NCI-H1694 (cell line): Measurements from ENCODE around the gene TMEM164.

Experiments
- DNase-seq: peaks from one replicate; lab custom pipeline; 2025; lab: John Stamatoyannopoulos, UW

Gene TMEM164

DNA sequence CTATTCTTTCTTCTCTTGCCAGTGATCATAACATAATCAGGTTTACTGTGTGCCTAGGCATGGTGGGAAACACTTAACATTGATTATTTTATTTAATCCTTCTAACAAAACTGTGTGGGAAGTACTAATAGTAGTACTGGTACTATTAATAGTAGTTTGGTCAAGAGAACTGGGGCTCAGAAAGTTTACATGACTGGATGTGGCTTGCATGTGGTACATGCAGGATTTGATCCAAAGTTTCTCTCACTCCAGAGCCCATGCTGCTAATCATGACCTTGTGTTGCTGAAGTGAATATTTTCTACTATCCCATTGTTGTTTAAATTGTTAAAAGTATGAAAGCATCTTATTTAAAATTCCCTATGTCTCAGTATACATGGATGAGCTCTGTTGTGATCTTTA, 78.4 kb downstream of the TMEM164 start:
- DNase-seq: no peak

DNA sequence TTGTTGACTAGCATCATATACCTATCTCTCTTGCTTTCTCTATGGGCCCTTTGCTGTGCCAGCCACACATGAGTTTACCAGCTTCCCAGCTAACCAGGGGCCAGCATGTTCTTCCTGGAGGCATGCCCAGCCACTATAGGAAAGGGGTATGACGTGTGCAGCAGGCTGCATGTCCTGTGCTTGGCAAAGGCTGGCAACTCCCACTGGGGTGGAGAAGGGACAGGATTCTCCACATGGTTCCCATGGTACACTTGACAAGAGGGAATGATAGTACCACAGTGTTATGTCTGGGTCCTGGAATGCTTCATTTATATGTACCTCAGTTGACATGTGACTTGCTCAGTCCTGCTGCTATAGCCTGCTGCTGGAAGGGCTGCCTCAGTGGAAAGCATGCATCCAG, 78.8 kb downstream of the TMEM164 start:
- DNase-seq: peak; percentile 34

DNA sequence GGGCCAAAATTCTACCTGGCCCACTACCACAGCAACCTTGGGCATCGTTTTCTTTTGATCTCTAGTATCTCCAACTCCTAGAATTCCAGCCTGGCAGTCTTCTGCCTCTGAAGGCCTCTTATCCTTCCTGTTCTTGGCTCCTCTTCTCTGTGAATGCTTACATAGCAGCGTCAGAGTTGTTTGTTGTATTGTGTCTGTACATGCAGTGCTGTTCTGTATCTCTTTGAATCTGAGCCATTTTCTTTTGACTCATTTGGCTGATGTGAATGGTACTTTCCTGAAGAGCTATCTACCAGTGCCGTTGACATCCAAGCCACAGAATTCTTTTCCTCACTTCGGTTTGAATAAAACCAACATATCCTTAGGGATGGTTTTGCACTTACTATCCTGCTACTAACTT, 79.2 kb downstream of the TMEM164 start:
- no peak for DNase-seq

DNA sequence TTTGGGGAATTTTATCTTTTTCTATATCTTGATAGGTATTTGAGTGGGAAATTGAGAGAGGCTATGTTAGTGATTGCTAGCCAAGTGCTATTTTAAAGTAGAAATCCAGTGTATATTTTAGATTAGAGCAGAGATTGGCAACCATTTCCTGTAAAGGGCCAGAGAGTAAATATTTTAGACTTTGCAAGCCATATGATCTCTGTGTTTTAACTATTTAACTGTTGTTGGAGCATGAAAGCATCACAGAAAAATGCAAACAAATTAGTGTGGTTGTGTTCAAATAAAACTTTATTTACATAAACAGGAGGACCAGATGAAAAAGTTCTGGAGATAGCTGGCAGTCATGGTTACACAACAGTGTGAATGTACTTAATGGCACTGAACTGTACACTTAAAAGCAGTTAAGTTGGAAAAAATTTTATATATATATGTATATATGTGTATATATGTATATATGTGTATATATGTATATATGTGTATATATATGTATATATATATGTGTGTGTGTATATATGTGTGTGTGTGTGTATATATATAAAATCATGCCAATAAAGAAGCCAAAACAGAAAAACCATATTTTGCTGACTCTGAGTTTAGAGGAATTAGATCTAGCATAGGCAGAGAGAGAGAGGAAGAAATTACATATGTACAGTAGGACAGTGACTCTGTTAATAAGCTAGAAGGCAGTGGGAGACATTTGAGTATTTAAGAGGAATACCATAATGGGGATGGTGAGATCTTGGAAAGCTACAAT, 83.4 kb downstream of the TMEM164 start:
- DNase-seq: no peak

DNA sequence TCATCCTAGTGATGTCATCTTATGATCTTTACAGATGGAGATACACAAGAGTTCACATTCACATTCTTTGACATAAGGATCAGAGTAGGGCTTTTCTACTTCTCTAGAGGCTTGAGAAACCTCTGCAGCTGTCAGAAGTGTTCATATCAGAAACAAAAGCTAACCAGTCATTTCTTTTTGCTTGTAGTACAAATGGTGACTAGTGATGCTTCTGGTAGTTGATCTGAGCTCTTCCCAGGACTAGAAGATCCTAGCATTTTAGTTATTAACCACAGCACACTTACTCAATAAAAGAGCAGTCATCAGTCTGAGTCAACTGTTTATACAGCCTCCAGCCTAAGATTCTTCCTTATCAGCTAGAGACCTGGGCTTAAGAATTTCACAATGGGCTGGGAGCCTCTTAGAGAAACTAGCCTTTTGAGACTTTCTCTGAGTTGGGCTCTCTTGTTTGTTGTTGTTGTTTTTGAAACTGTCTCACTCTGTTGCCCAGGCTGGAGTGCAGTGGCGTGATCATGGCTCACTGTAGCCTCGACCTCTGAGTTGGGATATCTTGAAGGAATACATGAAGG, 84.1 kb downstream of the TMEM164 start:
- DNase-seq: no peak

DNA sequence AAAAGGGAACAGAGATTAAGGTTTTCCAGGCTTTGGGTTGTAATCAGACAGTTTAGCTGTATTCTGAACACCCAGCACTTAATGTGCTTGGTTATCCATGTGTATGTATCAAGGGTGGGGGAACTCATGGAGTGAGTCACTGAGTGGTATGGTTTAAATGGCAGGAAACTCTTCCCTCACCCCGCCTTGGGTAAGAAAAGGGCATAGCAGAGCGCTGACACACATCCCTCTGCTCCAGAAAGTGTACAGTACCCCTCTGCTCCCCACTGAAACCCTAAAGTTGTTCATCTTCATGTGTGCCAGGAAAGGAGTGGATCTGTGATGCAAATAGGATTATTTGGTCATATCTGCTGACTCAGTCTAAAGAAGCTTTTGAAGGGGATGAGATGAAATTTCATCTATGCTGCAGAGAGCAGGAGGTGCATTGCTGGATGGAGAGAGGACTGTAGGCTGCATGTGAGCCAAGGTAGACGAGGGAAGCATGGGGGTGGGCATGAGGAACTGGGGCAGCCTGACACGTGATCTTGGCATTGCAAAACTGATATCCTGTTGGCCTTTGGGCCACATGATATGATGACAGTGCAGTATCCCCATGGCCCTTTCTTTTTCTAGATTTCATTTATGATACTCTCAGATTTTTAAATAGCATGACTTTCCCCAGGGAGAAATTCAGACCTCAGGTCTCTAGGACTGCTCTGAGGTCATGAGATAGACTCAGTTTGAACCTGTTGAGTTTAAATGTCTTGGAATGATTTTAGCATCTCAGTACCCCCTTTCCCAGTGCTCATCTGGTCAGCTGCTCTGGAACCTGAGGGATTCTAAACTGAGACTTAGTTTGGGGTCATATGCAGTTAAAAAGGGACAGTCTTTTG, 84.8 kb downstream of the TMEM164 start:
- no peak for DNase-seq

DNA sequence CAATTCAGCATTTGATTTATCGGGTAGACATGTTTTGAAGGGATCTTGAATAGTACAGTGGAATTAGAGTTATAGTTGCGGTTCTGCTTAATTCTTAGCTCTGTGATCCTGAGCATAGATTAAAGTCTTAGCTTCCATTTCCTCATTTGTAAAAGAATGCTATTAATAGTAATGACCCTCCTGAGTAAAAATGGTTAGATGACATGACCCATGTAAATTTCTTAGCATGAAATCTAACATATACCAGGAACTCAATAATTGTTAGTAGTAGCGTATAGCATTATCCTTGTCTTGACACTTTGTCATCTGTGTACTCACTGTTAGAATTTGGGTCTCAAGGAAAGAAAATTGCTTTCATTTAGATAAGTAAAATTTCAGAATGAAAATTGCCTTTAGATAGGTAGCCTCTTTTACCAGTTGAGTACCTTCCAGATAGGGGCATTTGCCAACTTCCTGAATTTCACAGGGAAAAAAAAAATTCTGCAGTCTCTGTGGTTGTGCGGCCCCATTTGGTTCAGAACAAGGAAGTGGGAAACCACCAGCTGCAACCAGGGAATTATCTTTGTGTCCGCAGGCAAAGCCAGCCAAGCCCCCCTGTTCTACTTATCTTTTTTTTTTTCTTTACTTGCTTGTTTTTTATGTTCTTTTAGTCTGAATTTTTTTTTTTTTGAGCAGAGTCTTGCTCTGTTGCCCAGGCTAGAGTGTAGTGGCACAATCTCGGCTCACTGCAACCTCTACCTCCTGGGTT, 86.9 kb downstream of the TMEM164 start:
- DNase-seq: no peak

DNA sequence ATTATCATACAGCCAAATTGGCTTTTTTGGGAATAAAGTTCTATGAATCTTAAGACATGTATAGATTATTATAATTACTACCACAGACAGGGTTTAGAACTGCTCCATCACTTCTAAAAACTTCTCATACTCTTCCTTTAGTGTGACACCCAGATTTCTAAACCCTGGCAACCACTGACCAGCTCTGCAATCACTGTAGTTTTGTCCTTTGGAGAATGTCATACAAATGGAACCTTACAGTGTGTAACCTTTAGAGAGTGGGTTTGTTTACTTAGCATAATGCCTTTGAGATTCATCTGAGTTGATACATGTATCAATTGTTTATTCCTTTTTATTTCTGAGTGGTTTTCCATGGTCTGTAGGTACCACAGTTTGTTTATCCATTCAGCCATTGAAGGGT, 95.0 kb downstream of the TMEM164 start:
- no peak for DNase-seq

DNA sequence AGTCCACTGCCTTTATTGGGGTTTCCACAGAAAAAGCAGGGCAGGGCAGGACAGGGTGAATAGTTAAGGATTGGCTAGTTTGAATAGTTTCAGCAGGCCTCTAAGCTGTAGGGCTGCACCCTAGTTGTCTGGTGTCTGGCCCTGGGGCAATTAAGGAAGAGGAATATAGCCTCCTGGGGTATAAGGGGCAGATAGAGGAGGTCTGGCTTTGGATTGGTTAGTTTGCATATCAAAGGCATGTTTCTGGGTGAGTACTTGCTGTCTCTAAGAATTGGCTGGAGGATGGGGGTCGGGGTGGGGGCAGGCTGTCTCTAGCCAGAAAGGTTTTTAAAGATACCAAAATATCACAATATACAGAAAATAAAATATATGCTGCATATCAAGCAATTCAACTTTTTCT, 100.4 kb downstream of the TMEM164 start:
- no peak for DNase-seq

DNA sequence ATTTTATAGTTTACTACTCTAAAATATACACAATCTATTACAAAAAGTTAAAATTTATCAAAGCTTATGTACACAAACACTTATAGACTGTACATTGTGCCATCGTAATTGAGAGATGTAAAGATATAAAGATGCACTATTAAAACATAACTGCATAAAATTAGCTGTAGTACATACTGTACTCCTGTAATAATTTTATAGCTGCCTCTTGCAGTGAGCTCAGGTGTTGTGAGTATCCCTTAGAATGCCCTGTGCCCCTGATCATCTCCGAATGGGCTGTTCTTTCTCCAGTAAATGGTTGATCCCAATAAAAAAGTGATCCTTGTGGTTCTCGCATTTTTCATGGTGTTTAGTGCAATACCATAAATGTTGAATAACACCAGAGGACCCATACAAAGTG, 101.2 kb downstream of the TMEM164 start:
- no peak for DNase-seq

DNA sequence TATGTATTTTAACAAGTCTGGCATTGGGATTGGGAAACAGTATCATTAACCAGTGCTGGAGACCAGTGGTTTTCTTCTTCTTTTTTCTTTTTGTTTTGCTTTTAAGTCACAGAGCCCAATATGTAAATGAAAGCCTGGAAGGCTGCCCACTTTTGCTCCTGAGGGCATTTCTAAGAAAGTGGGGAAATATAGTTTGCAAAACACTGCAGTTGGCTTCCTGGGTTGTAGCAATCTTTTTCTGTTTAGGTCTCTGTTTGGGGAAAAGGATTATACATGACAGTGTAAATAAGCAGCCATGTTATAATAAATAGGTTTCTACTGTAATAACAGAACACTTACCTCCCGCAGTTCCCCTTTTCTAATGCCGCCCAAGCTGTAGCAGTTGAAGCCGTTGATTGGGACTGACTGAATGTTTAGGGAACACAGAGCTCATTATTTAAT, 105.5 kb downstream of the TMEM164 start:
- no peak for DNase-seq

DNA sequence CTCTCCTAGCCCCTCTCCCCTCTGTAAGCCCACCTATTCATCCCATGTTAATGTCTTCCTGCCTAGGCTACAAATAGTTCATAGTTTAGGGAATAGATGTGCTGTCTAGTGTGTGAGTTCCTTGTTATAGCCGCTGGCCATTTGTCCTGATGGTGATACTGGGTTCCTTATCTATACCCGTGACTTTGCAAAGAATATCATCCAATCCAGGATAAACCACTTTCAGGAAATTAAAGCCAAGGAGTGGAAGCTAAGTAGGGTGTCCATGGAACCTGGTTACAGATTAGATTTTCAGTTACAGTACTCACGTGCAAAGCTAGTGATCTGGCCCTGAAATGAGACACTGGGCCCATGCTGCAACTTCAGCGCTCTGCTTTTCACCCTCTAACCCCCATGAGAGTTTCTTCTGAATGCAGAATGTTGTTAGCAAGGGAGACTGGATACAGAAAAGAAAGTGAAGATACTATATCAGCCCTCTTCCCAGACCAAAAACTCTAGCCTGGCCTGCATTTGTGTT, 111.4 kb downstream of the TMEM164 start:
- DNase-seq: no peak

DNA sequence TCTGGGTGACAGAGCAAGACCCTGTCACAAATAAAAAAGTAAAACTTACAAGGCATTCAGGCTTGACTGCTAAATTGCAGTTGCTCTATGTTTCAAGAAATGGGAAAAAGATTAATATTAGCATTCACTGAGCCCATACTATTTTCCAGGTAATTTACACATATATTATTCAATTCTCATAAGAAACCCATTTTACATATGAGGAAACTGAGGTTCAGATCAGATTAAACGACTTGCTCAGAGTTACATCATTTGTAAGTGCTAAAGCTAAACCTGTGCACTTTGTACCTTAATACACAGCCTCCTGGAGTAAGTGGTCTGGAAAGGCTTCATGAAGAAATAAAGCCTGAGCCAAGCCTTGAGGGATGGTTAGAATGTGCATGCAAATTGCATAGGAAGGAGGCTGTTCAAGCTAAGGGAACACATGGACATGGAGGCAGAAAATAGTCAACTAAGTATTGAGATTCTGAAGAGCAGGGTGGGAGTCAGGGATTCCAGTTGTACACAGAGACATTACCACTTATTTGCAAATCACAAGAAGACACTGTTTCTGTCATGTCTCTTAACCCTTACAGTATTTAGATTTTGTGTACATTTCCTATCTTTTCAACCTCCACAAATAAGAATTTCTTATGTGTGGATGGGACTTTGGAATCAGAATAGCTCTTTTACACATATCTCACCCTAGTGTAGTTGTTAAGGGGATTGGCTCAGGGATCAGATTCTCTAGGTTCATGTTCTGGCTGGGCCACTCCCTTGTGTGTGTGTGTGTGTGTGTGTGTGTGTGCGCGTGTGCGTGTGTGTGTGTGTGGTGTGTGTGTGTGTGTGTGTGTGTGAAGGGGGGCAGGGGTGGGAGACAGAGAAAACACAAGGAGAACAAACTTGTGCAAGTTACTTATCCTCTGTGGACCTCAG, 113.4 kb downstream of the TMEM164 start:
- DNase-seq: no peak

DNA sequence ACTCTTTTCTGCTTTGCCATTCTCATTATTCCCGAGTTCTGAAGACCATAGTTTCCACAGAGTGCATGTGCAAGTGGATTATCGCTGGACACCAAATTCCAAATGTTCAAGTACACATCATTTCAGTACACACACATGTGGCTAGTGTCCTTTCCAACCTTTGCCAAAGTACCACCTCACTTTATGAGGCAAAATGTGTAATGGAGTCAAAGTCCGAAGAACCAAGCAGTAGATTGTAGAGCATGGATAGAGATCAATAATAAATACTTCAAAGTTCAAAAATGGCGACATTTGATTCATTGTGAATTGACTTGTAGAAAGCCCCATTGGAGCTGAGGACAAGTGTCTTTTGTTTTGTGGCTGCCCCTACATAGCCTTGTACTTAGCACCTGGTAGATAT, 115.6 kb downstream of the TMEM164 start:
- no peak for DNase-seq

DNA sequence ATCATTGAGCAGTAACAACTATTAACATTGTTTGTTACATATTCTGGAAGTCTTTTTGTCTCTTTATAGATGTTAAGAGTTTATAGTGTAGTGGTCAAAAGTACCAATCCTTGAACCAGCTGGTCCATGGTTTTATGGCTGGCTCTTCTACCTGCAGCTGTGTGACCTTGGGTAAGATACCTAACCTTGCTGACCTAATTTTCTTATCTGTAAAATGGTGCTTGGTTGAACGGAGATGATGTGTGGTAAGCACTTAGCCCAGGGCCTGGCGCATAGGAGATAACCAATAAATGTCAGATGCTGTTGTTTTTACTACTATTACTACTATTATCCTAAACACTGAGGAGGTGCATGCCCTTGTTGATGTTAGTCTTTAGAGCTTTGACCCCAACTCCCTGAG, 116.6 kb downstream of the TMEM164 start:
- DNase-seq: no peak

DNA sequence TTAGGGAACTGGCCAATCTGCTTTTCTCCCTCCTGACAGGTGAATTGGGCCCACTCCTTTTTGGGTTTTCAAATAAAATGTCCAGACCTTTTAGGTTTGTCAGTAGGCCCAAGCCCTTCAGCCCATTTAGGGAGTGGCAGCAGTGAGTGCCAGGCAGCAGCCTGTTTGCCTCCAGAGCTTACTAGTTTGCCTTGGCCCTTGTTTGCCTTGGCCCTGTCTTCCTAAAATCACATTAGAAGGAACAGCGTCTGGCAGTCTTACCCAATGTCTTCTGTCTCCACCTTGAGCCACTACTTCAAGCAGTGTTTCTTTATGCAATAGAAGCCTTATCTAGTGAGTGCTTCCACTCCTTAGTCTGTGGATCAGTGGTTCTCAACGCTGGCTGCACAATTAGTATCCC, 117.1 kb downstream of the TMEM164 start:
- no peak for DNase-seq

DNA sequence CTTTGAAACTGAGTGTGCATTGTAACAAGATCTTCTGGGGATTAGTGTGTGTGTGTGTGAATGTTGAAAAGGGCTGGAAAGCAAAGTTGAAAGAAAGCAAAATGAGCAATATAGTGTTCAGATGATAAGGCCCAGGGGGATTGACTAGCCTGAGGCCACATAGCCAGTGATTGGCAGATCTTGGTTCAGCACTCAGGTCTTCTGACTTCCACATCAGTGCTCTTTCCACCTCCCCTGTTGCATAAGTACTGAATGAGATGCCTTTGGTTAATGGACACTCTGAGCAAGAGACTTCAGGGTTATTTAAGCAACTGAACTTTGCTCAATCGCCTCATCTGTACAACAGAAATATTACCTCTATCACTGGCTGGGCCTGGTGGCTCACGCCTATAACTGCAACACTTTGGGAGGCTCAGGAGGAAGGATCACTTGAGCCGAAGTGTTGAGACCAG, 120.4 kb downstream of the TMEM164 start:
- DNase-seq: no peak

DNA sequence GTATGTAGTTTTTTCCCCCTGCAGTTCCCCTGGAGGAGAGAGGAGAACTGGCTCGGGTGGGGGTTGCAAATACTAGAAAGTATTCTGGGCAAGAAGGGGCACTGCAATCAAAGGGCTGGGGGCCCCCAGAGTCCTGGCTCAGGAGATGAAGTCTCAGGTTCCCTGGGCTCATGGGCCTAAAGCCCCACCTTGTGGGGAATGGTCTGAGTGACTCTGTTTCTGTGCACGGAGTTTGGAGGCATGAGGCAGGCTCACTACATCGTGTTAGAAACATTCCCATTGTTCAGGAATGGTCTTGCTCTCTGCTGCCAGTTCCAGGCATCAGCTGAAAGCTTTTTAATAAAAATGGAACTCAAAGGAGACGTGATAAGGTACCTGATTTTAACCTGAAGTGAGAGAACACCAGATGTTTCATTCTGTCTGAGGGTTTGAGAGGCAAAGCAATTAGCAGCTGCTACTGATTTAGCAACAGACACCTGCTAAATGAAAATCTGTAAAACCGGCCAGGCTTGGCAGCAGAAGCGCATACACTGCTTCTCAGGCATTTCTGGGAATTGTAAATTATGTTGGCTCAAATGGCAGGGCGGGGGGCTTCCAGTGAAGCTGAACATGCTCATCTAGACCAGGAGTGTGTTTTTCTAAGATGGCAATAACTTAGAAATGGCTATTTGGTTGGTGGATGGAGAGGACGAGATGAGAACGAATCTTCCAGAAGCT, 122.7 kb downstream of the TMEM164 start:
- peak; percentile 44 for DNase-seq

DNA sequence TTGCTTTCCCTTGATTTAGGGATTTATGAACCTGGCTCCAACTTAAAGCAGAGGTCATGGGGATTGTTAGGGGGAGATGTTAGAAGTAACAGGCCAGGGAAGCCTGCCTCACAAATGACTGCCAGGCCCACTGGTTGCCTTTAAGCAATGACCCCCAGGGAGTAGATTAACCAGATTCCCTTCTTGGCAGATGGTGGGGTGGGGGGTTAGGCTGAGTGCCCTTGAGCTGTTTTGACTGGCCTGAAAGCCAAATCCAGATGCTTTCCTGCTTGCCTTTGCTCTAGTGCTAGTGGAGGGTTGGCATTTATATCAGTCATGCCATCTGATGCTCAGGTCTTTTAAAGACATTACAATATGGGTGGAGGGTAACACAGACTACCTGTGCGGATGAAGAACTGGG, 128.1 kb downstream of the TMEM164 start:
- DNase-seq: no peak

DNA sequence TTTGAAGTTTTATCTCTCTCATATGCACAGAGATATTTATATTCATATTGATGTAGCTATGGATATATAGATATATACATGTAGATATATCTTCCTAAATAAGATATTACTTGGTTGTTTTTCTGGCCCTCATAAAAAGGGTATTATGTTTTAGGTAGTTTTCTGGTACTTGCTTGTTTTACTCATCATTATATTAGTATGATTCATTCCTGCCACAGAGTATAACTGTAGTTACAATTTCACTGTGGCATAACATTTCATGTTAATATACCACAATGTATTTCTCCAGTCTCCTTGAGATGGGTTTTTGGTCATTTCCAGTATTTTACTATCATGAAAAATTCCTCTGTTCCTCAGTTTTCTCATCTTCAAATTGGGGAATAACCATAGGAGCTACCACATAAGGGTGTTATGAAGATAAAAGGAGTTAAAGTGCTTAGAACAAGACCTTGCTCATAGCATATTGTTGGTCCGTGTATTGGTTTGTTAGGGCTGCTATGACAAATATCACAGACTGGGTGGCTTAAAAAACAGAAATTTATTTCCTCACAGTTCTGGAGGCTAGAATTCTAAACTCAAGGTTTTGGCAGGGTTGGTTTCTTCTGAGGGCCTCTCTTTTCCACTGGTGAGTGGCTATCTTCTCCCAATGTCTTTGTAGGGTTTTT, 129.7 kb downstream of the TMEM164 start:
- DNase-seq: no peak
